Vagina (tissue), 2 donors: ENCODE results near the gene RPS19BP1. TPM values are rescaled to one million over a fixed set of nuclear protein-coding genes. Genes with fewer than 3 reads are reported as not detected.

Experiments used
- DNase-seq, 2 donors: peaks; one replicate each; pipeline ENCODE4 v3.0.0-alpha.2; 2017; ENCODE audit errors: extremely low spot score in 2 of 2
- H3K27ac ChIP-seq: fragments of 200-600 bp; sonication (generic); one replicate; pipeline ENCODE4 v1.5.1; 2019
- H3K27me3 ChIP-seq: fragments of 200-600 bp; sonication (generic); one replicate; pipeline ENCODE4 v1.5.1; 2019
- H3K36me3 ChIP-seq, 2 donors: fragments of 200-600 bp; sonication (generic); one replicate each; pipeline ENCODE4 v1.5.1; 2017 to 2019
- H3K4me1 ChIP-seq: fragments of 200-600 bp; sonication (generic); one replicate; pipeline ENCODE4 v1.5.1; 2019
- H3K4me3 ChIP-seq, 2 donors: fragments of 200-600 bp; sonication (generic); 1 replicate in 1 of 2; 2 replicates in 1 of 2; pipeline ENCODE4 v1.5.1; 2016 to 2019
- H3K9me3 ChIP-seq: fragments of 200-600 bp; sonication (generic); one replicate; pipeline ENCODE4 v1.5.1; 2019
- POLR2A ChIP-seq, 2 donors: fragments of 450-650 bp; IDR thresholded peaks; one replicate each; pipeline ENCODE4 v1.6.1; 2017; ENCODE audit warnings: antibody characterized with exemption in 2 of 2, mild to moderate bottlenecking in 2 of 2, moderate library complexity in 2 of 2
- POLR2AphosphoS5 ChIP-seq, 2 donors: sonication (generic); formaldehyde crosslinking; IDR thresholded peaks; one replicate each; pipeline ENCODE4 v1.9.0; 2017; ENCODE audit warnings: antibody characterized with exemption in 2 of 2, mild to moderate bottlenecking in 2 of 2, low read depth in 1 of 2; ENCODE audit not compliant: insufficient read depth in 1 of 2
- intact Hi-C: fragments of 100-400 bp; cut with DNase I; formaldehyde crosslinking; loops from one replicate; pipeline ENCODE4 v1.15.1; 2023
- total RNA-seq: library from RNA; depleted of rRNA; stranded (reverse); fragments of >200 nt; gene quantifications from one replicate; pipeline ENCODE4 v1.2.3, GENCODE V29; 2016
- TF ChIP-seq, protein P1 (sequence below), 3 experiments: fragments of 450-650 bp in 2 of 3; fragments of 200-600 bp in 1 of 3; sonication (generic) in 1 of 3; IDR thresholded peaks; one replicate each; pipeline ENCODE4 v1.5.1; 2017 to 2019; ENCODE audit warnings: antibody characterized with exemption in 3 of 3, mild to moderate bottlenecking in 2 of 3, moderate library complexity in 2 of 3

RPS19BP1 gene
- total RNA-seq, 1 donor from 2014 or later = 107 TPM

DNA sequence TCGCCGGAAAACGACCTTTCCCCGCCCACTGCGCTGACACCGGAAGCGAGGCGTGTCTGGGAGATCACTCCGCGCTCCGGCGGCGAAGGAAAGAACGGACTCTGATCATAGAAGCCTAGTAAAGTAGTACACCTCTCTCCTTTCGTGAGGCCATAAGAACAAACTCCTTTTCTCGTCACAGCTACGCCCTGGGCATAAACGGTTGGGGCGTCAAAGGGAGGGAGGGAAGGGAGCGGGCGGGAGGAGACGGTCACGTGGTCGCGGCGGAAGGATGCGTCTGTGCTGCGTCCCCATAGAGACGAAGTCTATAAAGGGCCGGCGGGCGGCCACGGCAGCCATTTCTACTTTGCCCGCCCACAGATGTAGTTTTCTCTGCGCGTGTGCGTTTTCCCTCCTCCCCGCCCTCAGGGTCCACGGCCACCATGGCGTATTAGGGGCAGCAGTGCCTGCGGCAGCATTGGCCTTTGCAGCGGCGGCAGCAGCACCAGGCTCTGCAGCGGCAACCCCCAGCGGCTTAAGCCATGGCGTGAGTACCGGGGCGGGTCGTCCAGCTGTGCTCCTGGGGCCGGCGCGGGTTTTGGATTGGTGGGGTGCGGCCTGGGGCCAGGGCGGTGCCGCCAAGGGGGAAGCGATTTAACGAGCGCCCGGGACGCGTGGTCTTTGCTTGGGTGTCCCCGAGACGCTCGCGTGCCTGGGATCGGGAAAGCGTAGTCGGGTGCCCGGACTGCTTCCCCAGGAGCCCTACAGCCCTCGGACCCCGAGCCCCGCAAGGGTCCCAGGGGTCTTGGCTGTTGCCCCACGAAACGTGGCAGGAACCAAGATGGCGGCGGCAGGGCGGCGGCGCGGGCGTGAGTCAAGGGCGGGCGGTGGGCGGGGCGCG lies 12.1 kb downstream of the RPS19BP1 start, which contains the start of gene ATF4:
Gene ATF4, plus strand, starts transcription at position 337 of the 880 bp plus-strand sequence. CDS start 884 bp downstream, outside the sequence.
- H3K4me1 ChIP-seq = peaks cover 53% of the 10 kb centered on the region
- no peak for DNase-seq
- H3K27ac ChIP-seq = peak within 1 kb of the TSS; percentile 99
- peak within 1 kb of the TSS; percentile 87 to 97 for H3K4me3 ChIP-seq
- intact Hi-C loops = loop anchor here (10.0 kb wide), 1 partner anchor 346 kb away; no protein-coding TSS in a partner anchor
- TF ChIP-seq, protein P1, sequence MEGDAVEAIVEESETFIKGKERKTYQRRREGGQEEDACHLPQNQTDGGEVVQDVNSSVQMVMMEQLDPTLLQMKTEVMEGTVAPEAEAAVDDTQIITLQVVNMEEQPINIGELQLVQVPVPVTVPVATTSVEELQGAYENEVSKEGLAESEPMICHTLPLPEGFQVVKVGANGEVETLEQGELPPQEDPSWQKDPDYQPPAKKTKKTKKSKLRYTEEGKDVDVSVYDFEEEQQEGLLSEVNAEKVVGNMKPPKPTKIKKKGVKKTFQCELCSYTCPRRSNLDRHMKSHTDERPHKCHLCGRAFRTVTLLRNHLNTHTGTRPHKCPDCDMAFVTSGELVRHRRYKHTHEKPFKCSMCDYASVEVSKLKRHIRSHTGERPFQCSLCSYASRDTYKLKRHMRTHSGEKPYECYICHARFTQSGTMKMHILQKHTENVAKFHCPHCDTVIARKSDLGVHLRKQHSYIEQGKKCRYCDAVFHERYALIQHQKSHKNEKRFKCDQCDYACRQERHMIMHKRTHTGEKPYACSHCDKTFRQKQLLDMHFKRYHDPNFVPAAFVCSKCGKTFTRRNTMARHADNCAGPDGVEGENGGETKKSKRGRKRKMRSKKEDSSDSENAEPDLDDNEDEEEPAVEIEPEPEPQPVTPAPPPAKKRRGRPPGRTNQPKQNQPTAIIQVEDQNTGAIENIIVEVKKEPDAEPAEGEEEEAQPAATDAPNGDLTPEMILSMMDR (IDR thresholded peaks at IDR 0.05) = peak in 1 of 3 experiments; percentile 15
- TF ChIP-seq POLR2AphosphoS5 (IDR thresholded peaks at IDR 0.05; ENCODE audit: insufficient read depth in 1 of 2, low read depth in 1 of 2) (peak; percentile 94 to 100), POLR2A (IDR thresholded peaks at IDR 0.05) (peak in 1 of 2 donors; percentile 97)
- H3K36me3 ChIP-seq = peaks cover 0 to 32% of the 10 kb centered on the region in 2 donors
- H3K9me3 ChIP-seq = no peaks in the 10 kb centered on the region
- no peaks in the 10 kb centered on the region for H3K27me3 ChIP-seq

- intact Hi-C loops = loop anchor here (10.0 kb wide), 2 partner anchors 115 to 345 kb away; no protein-coding TSS in a partner anchor
- DNase-seq = peak in 1 of 2 donors; percentile 97
- TF ChIP-seq POLR2A (IDR thresholded peaks at IDR 0.05) (peak in 1 of 2 donors; percentile 68), POLR2AphosphoS5 (IDR thresholded peaks at IDR 0.05; ENCODE audit: insufficient read depth in 1 of 2, low read depth in 1 of 2) (no peak)
- TF ChIP-seq, protein P1 (IDR thresholded peaks at IDR 0.05) = peak; percentile 18 to 69 (median 20)
- H3K4me1 ChIP-seq = peaks cover 46% of the 10 kb centered on the region
- no peaks in the 10 kb centered on the region for H3K27me3 ChIP-seq
- peak overlapping the region; percentile 87 to 97 for H3K4me3 ChIP-seq
- H3K27ac ChIP-seq = peak overlapping the region; percentile 99
- H3K9me3 ChIP-seq = no peaks in the 10 kb centered on the region
- peaks cover 0 to 32% of the 10 kb centered on the region in 2 donors for H3K36me3 ChIP-seq
Measured at GRCh38 chr22:39519681-39520225, 12.8 kb downstream of the RPS19BP1 start.

DNA sequence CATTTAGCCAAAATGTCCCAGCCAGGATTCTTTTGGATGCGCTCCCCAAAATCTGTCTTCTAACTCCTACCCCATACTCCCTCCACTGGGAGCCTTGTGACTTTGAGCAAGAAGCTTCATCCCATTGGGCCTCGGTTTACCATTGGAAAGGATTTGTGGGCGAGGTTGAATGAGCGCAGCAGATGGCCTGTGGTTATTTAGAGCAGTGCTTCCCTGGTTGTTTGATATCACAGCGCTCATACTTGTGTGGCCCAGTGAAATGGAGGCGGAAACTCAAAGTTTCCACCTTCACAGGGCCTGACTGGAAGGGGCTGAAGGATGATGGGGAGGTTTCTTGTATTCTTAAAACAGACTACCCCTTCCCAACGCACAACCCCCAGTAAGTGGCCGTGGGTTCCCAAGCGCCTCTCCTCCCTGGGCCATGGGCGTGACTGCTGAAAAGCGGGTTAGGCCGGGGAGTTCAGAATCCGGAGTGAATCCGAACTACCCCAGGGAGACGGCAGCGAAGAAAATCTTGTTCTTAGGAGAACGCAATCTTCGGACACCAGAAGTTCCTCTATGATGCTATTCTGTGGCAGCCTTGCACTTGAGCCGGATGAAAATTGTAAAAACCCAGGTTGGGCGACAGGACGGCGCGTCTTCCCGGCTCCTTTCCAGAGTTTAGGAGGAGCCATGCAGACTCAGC lies 13.4 kb downstream of the RPS19BP1 start:
- intact Hi-C loops = loop anchor here (10.0 kb wide), 1 partner anchor 114 kb away; no protein-coding TSS in a partner anchor
- Histone ChIP-seq H3K9me3 (no peaks in the 10 kb centered on the region), H3K4me1 (peaks cover 40% of the 10 kb centered on the region), H3K36me3 (peaks cover 0 to 27% of the 10 kb centered on the region in 2 donors), H3K27ac (peak overlapping the region; percentile 99), H3K27me3 (no peaks in the 10 kb centered on the region), H3K4me3 (peak overlapping the region; percentile 87 to 97)
- TF ChIP-seq POLR2A (IDR thresholded peaks at IDR 0.05) = no peak
- TF ChIP-seq, protein P1 (IDR thresholded peaks at IDR 0.05) = no peak
- no peak for TF ChIP-seq POLR2AphosphoS5 (IDR thresholded peaks at IDR 0.05; ENCODE audit: insufficient read depth in 1 of 2, low read depth in 1 of 2)
- DNase-seq = no peak

GRCh38 chr22:39518144-39518786 lies 14.3 kb downstream of the RPS19BP1 start:
- peaks cover 31% of the 10 kb centered on the region for H3K4me1 ChIP-seq
- no peaks in the 10 kb centered on the region for H3K27me3 ChIP-seq
- H3K9me3 ChIP-seq = no peaks in the 10 kb centered on the region
- H3K4me3 ChIP-seq = no peak overlapping the region
- intact Hi-C loops = loop anchor here (10.0 kb wide), 1 partner anchor 113 kb away; no protein-coding TSS in a partner anchor
- TF ChIP-seq POLR2AphosphoS5 (IDR thresholded peaks at IDR 0.05; ENCODE audit: insufficient read depth in 1 of 2, low read depth in 1 of 2) (no peak), POLR2A (IDR thresholded peaks at IDR 0.05) (no peak)
- TF ChIP-seq, protein P1 (IDR thresholded peaks at IDR 0.05) = no peak
- peaks cover 0 to 33% of the 10 kb centered on the region in 2 donors for H3K36me3 ChIP-seq
- DNase-seq = no peak
- no peak overlapping the region for H3K27ac ChIP-seq
